Measurements from ENCODE around the gene MRC1. TPM values are rescaled to one million over a fixed set of nuclear protein-coding genes. Genes with fewer than 3 reads are reported as not detected.

The MRC1 gene
- total RNA-seq: 10 to 100 TPM; 14.9 to 51.8 (median 28.0) TPM

- Histone ChIP-seq H3K36me3 (no peaks in the 10 kb centered on the region), H3K9me3 (no peaks in the 10 kb centered on the region), H3K27me3 (no peaks in the 10 kb centered on the region), H3K4me1 (no peaks in the 10 kb centered on the region), H3K27ac (no peak within 1 kb of the TSS), H3K4me3 (no peak within 1 kb of the TSS)
- TF ChIP-seq CTCF (IDR thresholded peaks at IDR 0.05): no peak
- no peak for TF ChIP-seq POLR2A (IDR thresholded peaks at IDR 0.05)
- intact Hi-C loops (cut with DNase I; ENCODE audit: low total_unique reads): no loop called here
- DNase-seq: peak in 1 of 2 donors; percentile 17
Measured at GRCh38 chr10:17808971-17809841, at the start of gene MRC1. Gene MRC1, plus strand, starts transcription at chr10:17809348. Its CDS starts 118 bp downstream, at chr10:17809466.

GRCh38 chr10:17764142-17764541, 45.0 kb upstream of the MRC1 start:
- Histone ChIP-seq H3K4me3 (no peak overlapping the region), H3K4me1 (no peaks in the 10 kb centered on the region), H3K27me3 (no peaks in the 10 kb centered on the region), H3K27ac (no peak overlapping the region), H3K36me3 (no peaks in the 10 kb centered on the region), H3K9me3 (no peaks in the 10 kb centered on the region)
- intact Hi-C loops (cut with DNase I; ENCODE audit: low total_unique reads): no loop called here
- no peak for DNase-seq
- TF ChIP-seq POLR2A (IDR thresholded peaks at IDR 0.05): no peak
- TF ChIP-seq CTCF (IDR thresholded peaks at IDR 0.05): no peak

GRCh38 chr10:17765602-17766001, 43.5 kb upstream of the MRC1 start:
- Histone ChIP-seq H3K9me3 (no peaks in the 10 kb centered on the region), H3K36me3 (no peaks in the 10 kb centered on the region), H3K27ac (no peak overlapping the region), H3K4me3 (no peak overlapping the region), H3K4me1 (no peaks in the 10 kb centered on the region), H3K27me3 (no peaks in the 10 kb centered on the region)
- no peak for DNase-seq
- intact Hi-C loops (cut with DNase I; ENCODE audit: low total_unique reads): no loop called here
- no peak for TF ChIP-seq CTCF (IDR thresholded peaks at IDR 0.05)
- no peak for TF ChIP-seq POLR2A (IDR thresholded peaks at IDR 0.05)

GRCh38 chr10:17766731-17767130, 42.4 kb upstream of the MRC1 start:
- no peaks in the 10 kb centered on the region for H3K4me1 ChIP-seq
- no peaks in the 10 kb centered on the region for H3K36me3 ChIP-seq
- no peak for TF ChIP-seq POLR2A (IDR thresholded peaks at IDR 0.05)
- TF ChIP-seq CTCF (IDR thresholded peaks at IDR 0.05): no peak
- H3K27ac ChIP-seq: no peak overlapping the region
- no peaks in the 10 kb centered on the region for H3K27me3 ChIP-seq
- DNase-seq: no peak
- H3K4me3 ChIP-seq: no peak overlapping the region
- H3K9me3 ChIP-seq: no peaks in the 10 kb centered on the region
- intact Hi-C loops (cut with DNase I; ENCODE audit: low total_unique reads): no loop called here

- no peak overlapping the region for H3K27ac ChIP-seq
- TF ChIP-seq POLR2A (IDR thresholded peaks at IDR 0.05) (no peak), CTCF (IDR thresholded peaks at IDR 0.05) (no peak)
- intact Hi-C loops (cut with DNase I; ENCODE audit: low total_unique reads): no loop called here
Measured at GRCh38 chr10:17768496-17768895, 40.7 kb upstream of the MRC1 start.

More at GRCh38 chr10:17768496-17768895, 40.7 kb upstream of the MRC1 start:
- Histone ChIP-seq H3K9me3 (no peaks in the 10 kb centered on the region), H3K4me1 (no peaks in the 10 kb centered on the region), H3K4me3 (no peak overlapping the region), H3K27me3 (no peaks in the 10 kb centered on the region), H3K36me3 (no peaks in the 10 kb centered on the region)
- no peak for DNase-seq

All from uterus (tissue), 4 donors.